Measurements from ENCODE around the gene PRKCH. TPM values are rescaled to one million over a fixed set of nuclear protein-coding genes. Genes with fewer than 3 reads are reported as not detected.

PRKCH gene
- total and polyA plus RNA-seq, 5 donors from 2014 or later, result 194 to 457 (median 201) TPM

- DNase-seq (no peak), ATAC-seq (ENCODE audit: low read depth in 2 of 2) (no peak)
- Histone ChIP-seq H3K27me3 (ENCODE audit: control insufficient read depth, insufficient read depth, low read length) (no peaks in the 10 kb centered on the region), H3K27ac (ENCODE audit: insufficient read depth, low read length, poor library complexity, severe bottlenecking) (no peak overlapping the region), H3K4me1 (ENCODE audit: control insufficient read depth, insufficient read depth, low read length, poor library complexity, severe bottlenecking) (peaks cover 91% of the 10 kb centered on the region), H3K36me3 (ENCODE audit: control insufficient read depth, insufficient read depth, low read length) (peaks cover 24% of the 10 kb centered on the region), H3K4me3 (ENCODE audit: low read depth, low read length) (peak overlapping the region; percentile 21), H3K9me3 (ENCODE audit: control insufficient read depth in 2 of 2, low read length in 2 of 2) (no peaks in the 10 kb centered on the region)
- peak overlapping the region in 2 of 4 donors; percentile 32 to 55 for H3K4me3 Mint-ChIP-seq
- H3K36me3 Mint-ChIP-seq, result peaks cover 33% of the 10 kb centered on the region
- peak overlapping the region in 2 of 3 donors; percentile 52 to 67 for H3K27ac Mint-ChIP-seq
- peaks cover 36 to 96% (median 67%) of the 10 kb centered on the region in 4 donors for H3K4me1 Mint-ChIP-seq
- H3K9me3 Mint-ChIP-seq, result no peaks in the 10 kb centered on the region
- no peaks in the 10 kb centered on the region for H3K27me3 Mint-ChIP-seq
Measured at GRCh38 chr14:61394542-61394941, 73.2 kb downstream of the PRKCH start.

DNA sequence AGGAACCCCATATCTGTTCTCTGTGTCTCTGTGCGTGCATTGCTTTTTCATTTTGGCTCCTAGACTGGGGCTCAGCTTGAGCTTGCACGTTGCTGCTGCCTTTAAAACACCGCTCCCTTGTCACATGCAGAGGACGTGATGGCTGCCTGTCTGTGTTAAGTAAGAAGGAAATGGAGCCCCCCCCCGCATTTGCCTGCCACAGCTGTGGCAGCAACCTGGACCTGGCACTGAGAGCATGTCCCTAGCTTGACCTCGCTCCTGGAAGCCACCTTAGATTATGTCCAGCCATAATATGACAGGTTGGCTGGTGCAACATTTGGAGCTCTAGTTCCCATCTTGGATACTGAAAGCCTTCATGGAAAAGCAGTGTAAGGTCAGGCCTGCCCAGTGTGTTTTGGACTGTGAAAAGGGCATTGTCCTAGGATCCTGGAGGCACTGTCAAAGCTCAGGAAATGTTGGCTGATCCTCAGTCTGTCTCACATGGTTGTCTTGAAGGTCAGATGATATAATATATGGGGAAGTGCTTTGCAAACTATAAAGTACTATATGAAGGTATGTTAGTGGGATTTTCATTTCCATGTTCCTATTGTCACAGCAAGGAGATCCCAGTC is 73.8 kb downstream of the PRKCH start:
- Histone ChIP-seq H3K4me3 (ENCODE audit: low read depth, low read length) (no peak overlapping the region), H3K4me1 (ENCODE audit: control insufficient read depth, insufficient read depth, low read length, poor library complexity, severe bottlenecking) (peaks cover 91% of the 10 kb centered on the region), H3K27me3 (ENCODE audit: control insufficient read depth, insufficient read depth, low read length) (no peaks in the 10 kb centered on the region), H3K9me3 (ENCODE audit: control insufficient read depth in 2 of 2, low read length in 2 of 2) (no peaks in the 10 kb centered on the region), H3K36me3 (ENCODE audit: control insufficient read depth, insufficient read depth, low read length) (peaks cover 24% of the 10 kb centered on the region), H3K27ac (ENCODE audit: insufficient read depth, low read length, poor library complexity, severe bottlenecking) (no peak overlapping the region)
- no peaks in the 10 kb centered on the region for H3K9me3 Mint-ChIP-seq
- peak overlapping the region; percentile 9 to 53 (median 38) for H3K4me3 Mint-ChIP-seq
- no peaks in the 10 kb centered on the region for H3K27me3 Mint-ChIP-seq
- ATAC-seq (ENCODE audit: low read depth in 2 of 2) (peak in 1 of 2 donors; percentile 32), DNase-seq (no peak)
- peaks cover 33% of the 10 kb centered on the region for H3K36me3 Mint-ChIP-seq
- peak overlapping the region in 2 of 3 donors; percentile 74 to 84 for H3K27ac Mint-ChIP-seq
- H3K4me1 Mint-ChIP-seq, result peaks cover 43 to 96% (median 70%) of the 10 kb centered on the region in 4 donors

DNA sequence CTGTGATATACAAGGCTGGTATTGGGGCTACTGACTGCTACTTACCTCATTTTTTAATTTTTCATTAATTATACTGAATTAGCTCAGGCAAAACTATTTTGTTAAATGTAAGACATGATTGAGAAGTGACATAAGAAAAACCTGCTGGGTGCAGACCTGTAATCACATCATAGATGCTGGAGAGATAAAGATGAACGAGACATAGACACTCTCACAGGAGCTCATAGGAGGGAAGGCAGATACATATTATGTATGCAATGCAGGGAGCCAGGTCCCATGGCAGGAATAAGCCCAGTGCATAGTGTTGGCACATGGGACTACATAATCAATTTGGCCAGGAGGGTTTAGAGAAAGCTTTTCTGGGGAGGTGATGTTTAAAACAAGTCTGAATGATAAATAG is 74.9 kb downstream of the PRKCH start:
- H3K27me3 ChIP-seq (ENCODE audit: control insufficient read depth, insufficient read depth, low read length), result no peaks in the 10 kb centered on the region
- H3K36me3 ChIP-seq (ENCODE audit: control insufficient read depth, insufficient read depth, low read length), result peaks cover 24% of the 10 kb centered on the region
- peak overlapping the region; percentile 22 for H3K4me3 ChIP-seq (ENCODE audit: low read depth, low read length)
- H3K27ac Mint-ChIP-seq, result peak overlapping the region in 2 of 3 donors; percentile 87 to 98
- H3K9me3 ChIP-seq (ENCODE audit: control insufficient read depth in 2 of 2, low read length in 2 of 2), result no peaks in the 10 kb centered on the region
- DNase-seq, result no peak
- peak overlapping the region; percentile 50 for H3K27ac ChIP-seq (ENCODE audit: insufficient read depth, low read length, poor library complexity, severe bottlenecking)
- H3K4me1 Mint-ChIP-seq, result peaks cover 54 to 96% (median 73%) of the 10 kb centered on the region in 4 donors
- peak in 1 of 2 donors; percentile 29 for ATAC-seq (ENCODE audit: low read depth in 2 of 2)
- H3K4me1 ChIP-seq (ENCODE audit: control insufficient read depth, insufficient read depth, low read length, poor library complexity, severe bottlenecking), result peaks cover 92% of the 10 kb centered on the region
- peak overlapping the region; percentile 57 to 83 (median 78) for H3K4me3 Mint-ChIP-seq
- H3K27me3 Mint-ChIP-seq, result no peaks in the 10 kb centered on the region
- peaks cover 30% of the 10 kb centered on the region for H3K36me3 Mint-ChIP-seq
- no peaks in the 10 kb centered on the region for H3K9me3 Mint-ChIP-seq

DNA sequence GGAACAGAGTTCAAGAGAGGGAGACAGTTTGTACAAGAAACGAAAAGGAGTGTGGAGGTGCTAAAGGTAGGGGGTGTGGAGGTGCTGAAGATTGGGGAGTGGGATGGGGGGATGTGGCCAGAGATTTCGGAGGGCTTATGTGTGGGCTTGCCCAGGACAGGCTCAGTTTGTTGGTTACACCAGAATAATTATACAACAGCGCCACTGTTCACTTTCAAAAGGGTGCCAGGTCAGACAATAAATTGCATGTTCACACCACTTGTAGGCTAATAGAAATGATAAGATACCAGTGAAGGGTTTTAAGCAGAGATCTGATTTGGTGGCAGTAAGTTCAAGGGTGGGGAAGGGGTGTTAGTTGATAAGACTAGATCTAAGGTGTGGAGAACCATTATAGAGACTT is 75.3 kb downstream of the PRKCH start:
- H3K36me3 Mint-ChIP-seq, result peaks cover 34% of the 10 kb centered on the region
- peaks cover 23% of the 10 kb centered on the region for H3K36me3 ChIP-seq (ENCODE audit: control insufficient read depth, insufficient read depth, low read length)
- peak overlapping the region; percentile 22 for H3K4me3 ChIP-seq (ENCODE audit: low read depth, low read length)
- H3K27me3 Mint-ChIP-seq, result no peaks in the 10 kb centered on the region
- H3K4me1 ChIP-seq (ENCODE audit: control insufficient read depth, insufficient read depth, low read length, poor library complexity, severe bottlenecking), result peaks cover 92% of the 10 kb centered on the region
- H3K27me3 ChIP-seq (ENCODE audit: control insufficient read depth, insufficient read depth, low read length), result no peaks in the 10 kb centered on the region
- peaks cover 58 to 96% (median 75%) of the 10 kb centered on the region in 4 donors for H3K4me1 Mint-ChIP-seq
- H3K27ac Mint-ChIP-seq, result peak overlapping the region in 2 of 3 donors; percentile 87 to 98
- H3K27ac ChIP-seq (ENCODE audit: insufficient read depth, low read length, poor library complexity, severe bottlenecking), result peak overlapping the region; percentile 50
- no peaks in the 10 kb centered on the region for H3K9me3 ChIP-seq (ENCODE audit: control insufficient read depth in 2 of 2, low read length in 2 of 2)
- H3K9me3 Mint-ChIP-seq, result no peaks in the 10 kb centered on the region
- DNase-seq (no peak), ATAC-seq (ENCODE audit: low read depth in 2 of 2) (no peak)
- peak overlapping the region; percentile 57 to 83 (median 78) for H3K4me3 Mint-ChIP-seq

- H3K27me3 ChIP-seq (ENCODE audit: control insufficient read depth, insufficient read depth, low read length), result no peaks in the 10 kb centered on the region
- DNase-seq (no peak), ATAC-seq (ENCODE audit: low read depth in 2 of 2) (no peak)
- H3K27ac Mint-ChIP-seq, result peak overlapping the region in 2 of 3 donors; percentile 75 to 89
- peaks cover 17% of the 10 kb centered on the region for H3K36me3 ChIP-seq (ENCODE audit: control insufficient read depth, insufficient read depth, low read length)
- peak overlapping the region; percentile 46 for H3K4me3 ChIP-seq (ENCODE audit: low read depth, low read length)
- no peaks in the 10 kb centered on the region for H3K27me3 Mint-ChIP-seq
- peak overlapping the region; percentile 43 for H3K27ac ChIP-seq (ENCODE audit: insufficient read depth, low read length, poor library complexity, severe bottlenecking)
- peaks cover 92% of the 10 kb centered on the region for H3K4me1 ChIP-seq (ENCODE audit: control insufficient read depth, insufficient read depth, low read length, poor library complexity, severe bottlenecking)
- H3K9me3 Mint-ChIP-seq, result no peaks in the 10 kb centered on the region
- no peaks in the 10 kb centered on the region for H3K9me3 ChIP-seq (ENCODE audit: control insufficient read depth in 2 of 2, low read length in 2 of 2)
- peaks cover 65 to 92% (median 74%) of the 10 kb centered on the region in 4 donors for H3K4me1 Mint-ChIP-seq
- H3K36me3 Mint-ChIP-seq, result peaks cover 33% of the 10 kb centered on the region
- peak overlapping the region; percentile 9 to 80 (median 48) for H3K4me3 Mint-ChIP-seq
Measured at GRCh38 chr14:61397615-61398014, 76.2 kb downstream of the PRKCH start.

GRCh38 chr14:61398221-61398620 is 76.8 kb downstream of the PRKCH start:
- Histone ChIP-seq H3K4me3 (ENCODE audit: low read depth, low read length) (peak overlapping the region; percentile 46), H3K4me1 (ENCODE audit: control insufficient read depth, insufficient read depth, low read length, poor library complexity, severe bottlenecking) (peaks cover 93% of the 10 kb centered on the region), H3K36me3 (ENCODE audit: control insufficient read depth, insufficient read depth, low read length) (peaks cover 15% of the 10 kb centered on the region), H3K27ac (ENCODE audit: insufficient read depth, low read length, poor library complexity, severe bottlenecking) (peak overlapping the region; percentile 43), H3K9me3 (ENCODE audit: control insufficient read depth in 2 of 2, low read length in 2 of 2) (no peaks in the 10 kb centered on the region), H3K27me3 (ENCODE audit: control insufficient read depth, insufficient read depth, low read length) (no peaks in the 10 kb centered on the region)
- no peaks in the 10 kb centered on the region for H3K27me3 Mint-ChIP-seq
- no peak for ATAC-seq (ENCODE audit: low read depth in 2 of 2)
- H3K4me1 Mint-ChIP-seq, result peaks cover 60 to 86% (median 73%) of the 10 kb centered on the region in 4 donors
- H3K36me3 Mint-ChIP-seq, result peaks cover 27% of the 10 kb centered on the region
- no peaks in the 10 kb centered on the region for H3K9me3 Mint-ChIP-seq
- peak overlapping the region; percentile 9 to 80 (median 59) for H3K4me3 Mint-ChIP-seq
- DNase-seq, result no peak
- H3K27ac Mint-ChIP-seq, result peak overlapping the region in 2 of 3 donors; percentile 75 to 89

DNA sequence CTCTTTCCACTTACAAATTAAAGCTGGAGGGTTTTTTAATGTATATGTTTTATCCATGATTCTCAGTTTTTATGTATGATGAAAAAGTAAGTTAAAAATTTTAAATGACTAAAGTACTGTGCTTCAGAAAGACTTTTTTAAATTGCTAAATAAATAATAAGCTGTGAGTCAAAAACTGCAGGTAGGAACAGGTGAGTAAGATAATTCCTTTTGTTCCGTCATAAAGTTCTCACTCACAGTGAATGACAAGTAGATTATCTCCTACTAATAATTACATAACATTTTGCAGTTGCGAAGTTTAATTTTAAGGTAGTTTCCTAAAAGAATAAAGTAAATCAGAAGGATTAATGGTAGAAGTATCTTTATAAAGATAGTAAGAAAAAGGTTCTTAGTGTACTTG is 78.0 kb downstream of the PRKCH start:
- H3K9me3 ChIP-seq (ENCODE audit: control insufficient read depth in 2 of 2, low read length in 2 of 2), result no peaks in the 10 kb centered on the region
- H3K4me3 ChIP-seq (ENCODE audit: low read depth, low read length), result no peak overlapping the region
- Mint-ChIP-seq H3K4me3 (peak overlapping the region; percentile 27 to 70 (median 41)), H3K4me1 (peaks cover 64 to 86% (median 79%) of the 10 kb centered on the region in 4 donors), H3K36me3 (peaks cover 21% of the 10 kb centered on the region), H3K27me3 (no peaks in the 10 kb centered on the region), H3K9me3 (no peaks in the 10 kb centered on the region), H3K27ac (peak overlapping the region in 1 of 3 donors; percentile 86)
- no peaks in the 10 kb centered on the region for H3K27me3 ChIP-seq (ENCODE audit: control insufficient read depth, insufficient read depth, low read length)
- peak overlapping the region; percentile 43 for H3K27ac ChIP-seq (ENCODE audit: insufficient read depth, low read length, poor library complexity, severe bottlenecking)
- DNase-seq, result no peak
- H3K4me1 ChIP-seq (ENCODE audit: control insufficient read depth, insufficient read depth, low read length, poor library complexity, severe bottlenecking), result peaks cover 97% of the 10 kb centered on the region
- peaks cover 12% of the 10 kb centered on the region for H3K36me3 ChIP-seq (ENCODE audit: control insufficient read depth, insufficient read depth, low read length)
- ATAC-seq (ENCODE audit: low read depth in 2 of 2), result no peak

DNA sequence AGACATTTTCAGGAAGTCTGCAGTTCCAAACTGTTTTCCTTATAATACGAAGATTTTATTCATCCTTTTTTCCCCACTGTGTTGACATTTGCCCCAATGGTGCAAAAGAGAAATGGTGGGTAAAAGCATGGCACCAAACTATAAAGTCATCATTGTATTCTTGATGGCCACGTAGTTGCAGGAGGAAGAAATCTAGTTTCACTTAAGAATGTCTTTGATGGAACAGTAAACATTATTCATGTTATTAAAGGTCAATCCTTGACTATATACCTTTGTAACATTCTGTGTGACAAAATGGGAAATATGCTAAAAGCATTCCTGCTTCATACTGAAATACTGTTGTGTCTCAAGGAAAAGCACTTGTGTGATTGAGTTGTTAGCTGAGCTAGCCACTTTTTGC is 80.1 kb downstream of the PRKCH start:
- peak overlapping the region; percentile 44 to 70 (median 63) for H3K4me3 Mint-ChIP-seq
- peak overlapping the region; percentile 56 for H3K4me3 ChIP-seq (ENCODE audit: low read depth, low read length)
- DNase-seq, result no peak
- H3K27me3 ChIP-seq (ENCODE audit: control insufficient read depth, insufficient read depth, low read length), result no peaks in the 10 kb centered on the region
- ATAC-seq (ENCODE audit: low read depth in 2 of 2), result no peak
- peak overlapping the region in 2 of 3 donors; percentile 84 to 86 for H3K27ac Mint-ChIP-seq
- no peaks in the 10 kb centered on the region for H3K27me3 Mint-ChIP-seq
- H3K9me3 ChIP-seq (ENCODE audit: control insufficient read depth in 2 of 2, low read length in 2 of 2), result no peaks in the 10 kb centered on the region
- peaks cover 20% of the 10 kb centered on the region for H3K36me3 Mint-ChIP-seq
- H3K27ac ChIP-seq (ENCODE audit: insufficient read depth, low read length, poor library complexity, severe bottlenecking), result peak overlapping the region; percentile 54
- peaks cover 5% of the 10 kb centered on the region for H3K36me3 ChIP-seq (ENCODE audit: control insufficient read depth, insufficient read depth, low read length)
- H3K4me1 ChIP-seq (ENCODE audit: control insufficient read depth, insufficient read depth, low read length, poor library complexity, severe bottlenecking), result peaks cover 98% of the 10 kb centered on the region
- H3K9me3 Mint-ChIP-seq, result no peaks in the 10 kb centered on the region
- H3K4me1 Mint-ChIP-seq, result peaks cover 63 to 95% (median 82%) of the 10 kb centered on the region in 4 donors

Measured in CD4-positive, CD25-positive, alpha-beta regulatory T cell (primary cell).